Osteoblast (primary cell): ENCODE data around the gene WDR86. TPM values are rescaled to one million over a fixed set of nuclear protein-coding genes. Genes with fewer than 3 reads are reported as not detected.

ENCODE experiments used
- DNase-seq: peaks from one replicate; pipeline ENCODE4 v3.0.0; 2011; ENCODE audit warnings: low spot score, mixed read lengths; ENCODE audit not compliant: insufficient read length; ENCODE audit errors: missing footprints
- H2AFZ ChIP-seq: 2 replicates; pipeline ENCODE4 v1.6.0; 2011; ENCODE audit warnings: mild to moderate bottlenecking, low read length
- H3K27ac ChIP-seq: 2 replicates; pipeline ENCODE4 v1.5.1; 2011; ENCODE audit warnings: mild to moderate bottlenecking, low read depth, low read length, moderate library complexity
- H3K27me3 ChIP-seq: 2 replicates; pipeline ENCODE4 v1.6.0; 2012; ENCODE audit warnings: mild to moderate bottlenecking, control low read depth, inconsistent platforms, low read length, moderate library complexity; ENCODE audit not compliant: insufficient read depth
- H3K36me3 ChIP-seq: 2 replicates; pipeline ENCODE4 v1.5.1; 2011; ENCODE audit warnings: mild to moderate bottlenecking, low read length, control low read depth, moderate library complexity; ENCODE audit not compliant: insufficient read depth
- H3K4me1 ChIP-seq: 2 replicates; pipeline ENCODE4 v1.5.1; 2011; ENCODE audit warnings: mild to moderate bottlenecking, low read length, control low read depth, moderate library complexity; ENCODE audit not compliant: insufficient read depth
- H3K4me2 ChIP-seq: 2 replicates; pipeline ENCODE4 v1.6.0; 2011; ENCODE audit warnings: mild to moderate bottlenecking, low read length; ENCODE audit not compliant: insufficient read depth
- H3K4me3 ChIP-seq: fragments of 200-600 bp; sonication (generic); 3 replicates; pipeline ENCODE4 v1.5.1; 2012; ENCODE audit warnings: mild to moderate bottlenecking, low read length, inconsistent platforms; ENCODE audit not compliant: insufficient read depth
- H3K79me2 ChIP-seq: 2 replicates; pipeline ENCODE4 v1.6.0; 2012; ENCODE audit warnings: mild to moderate bottlenecking, low read length, control low read depth, inconsistent platforms; ENCODE audit not compliant: insufficient read depth
- H3K9me3 ChIP-seq: 2 replicates; pipeline ENCODE4 v1.5.1; 2011; ENCODE audit warnings: low read depth, low read length, control low read depth
- H4K20me1 ChIP-seq: 2 replicates; pipeline ENCODE4 v1.6.0; 2012; ENCODE audit warnings: mild to moderate bottlenecking, low read length, control low read depth; ENCODE audit not compliant: insufficient read depth
- CTCF ChIP-seq: IDR thresholded peaks from 2 replicates; pipeline ENCODE4 v1.5.1; 2011; ENCODE audit warnings: mild to moderate bottlenecking, low read depth, low read length, moderate library complexity; ENCODE audit errors: extremely low read depth
- total RNA-seq: library from RNA; depleted of rRNA; stranded (reverse); fragments of >200 nt; gene quantifications from 2 replicates; pipeline ENCODE4 v1.2.3, GENCODE V29; 2012

Gene WDR86
- total RNA-seq, 1 donor = 15.6 TPM

GRCh38 chr7:151452680-151453325, 43.0 kb upstream of the WDR86 start:
- Histone ChIP-seq H3K9me3 (no peaks in the 10 kb centered on the region), H3K4me3 (no peak overlapping the region), H3K36me3 (no peaks in the 10 kb centered on the region), H3K79me2 (no peaks in the 10 kb centered on the region), H3K4me1 (no peaks in the 10 kb centered on the region), H3K27ac (no peak overlapping the region), H3K4me2 (no peak overlapping the region), H3K27me3 (no peaks in the 10 kb centered on the region), H2AFZ (no peak overlapping the region), H4K20me1 (no peaks in the 10 kb centered on the region)
- TF ChIP-seq CTCF = no peak
- no peak for DNase-seq

- no peak overlapping the region for H3K4me3 ChIP-seq
- no peaks in the 10 kb centered on the region for H3K36me3 ChIP-seq
- H3K4me1 ChIP-seq = no peaks in the 10 kb centered on the region
- H4K20me1 ChIP-seq = no peaks in the 10 kb centered on the region
- DNase-seq = no peak
- no peaks in the 10 kb centered on the region for H3K79me2 ChIP-seq
- H2AFZ ChIP-seq = no peak overlapping the region
- H3K9me3 ChIP-seq = no peaks in the 10 kb centered on the region
- no peak for TF ChIP-seq CTCF
- no peak overlapping the region for H3K4me2 ChIP-seq
- H3K27ac ChIP-seq = no peak overlapping the region
- no peaks in the 10 kb centered on the region for H3K27me3 ChIP-seq
Measured at GRCh38 chr7:151451626-151452571, 42.1 kb upstream of the WDR86 start.

GRCh38 chr7:151451156-151451555, 41.3 kb upstream of the WDR86 start:
- Histone ChIP-seq H3K4me3 (no peak overlapping the region), H3K36me3 (no peaks in the 10 kb centered on the region), H3K9me3 (no peaks in the 10 kb centered on the region), H3K4me1 (no peaks in the 10 kb centered on the region), H2AFZ (no peak overlapping the region), H3K27ac (no peak overlapping the region), H3K27me3 (no peaks in the 10 kb centered on the region), H3K79me2 (no peaks in the 10 kb centered on the region), H3K4me2 (no peak overlapping the region), H4K20me1 (no peaks in the 10 kb centered on the region)
- DNase-seq = no peak
- TF ChIP-seq CTCF = no peak

- H2AFZ ChIP-seq = no peak overlapping the region
- H3K4me2 ChIP-seq = no peak overlapping the region
- no peak overlapping the region for H3K27ac ChIP-seq
- TF ChIP-seq CTCF = no peak
- no peaks in the 10 kb centered on the region for H3K9me3 ChIP-seq
- DNase-seq = no peak
- no peaks in the 10 kb centered on the region for H3K79me2 ChIP-seq
- no peaks in the 10 kb centered on the region for H3K4me1 ChIP-seq
- no peak overlapping the region for H3K4me3 ChIP-seq
- no peaks in the 10 kb centered on the region for H3K36me3 ChIP-seq
- H4K20me1 ChIP-seq = no peaks in the 10 kb centered on the region
- H3K27me3 ChIP-seq = no peaks in the 10 kb centered on the region
Measured at GRCh38 chr7:151449990-151450389, 40.2 kb upstream of the WDR86 start.
